WTC11 (cell line): ENCODE results near the gene NDUFB3.

ENCODE experiments used
- E2F4 ChIP-seq: sonication (generic); formaldehyde crosslinking; IDR thresholded peaks from 2 replicates; pipeline ENCODE4 v1.8.1; 2022; ENCODE audit warnings: low read depth, mild to moderate bottlenecking, moderate library complexity, missing genetic modification reagents, borderline replicate concordance
- EMX1 ChIP-seq: fragments of 250-450 bp; sonication (Bioruptor Pico); IDR thresholded peaks from 2 replicates; pipeline ENCODE4 v1.8.0; 2021; ENCODE audit warnings: mild to moderate bottlenecking
- FOXJ3 ChIP-seq: sonication (generic); formaldehyde crosslinking; IDR thresholded peaks from 2 replicates; pipeline ENCODE4 v1.9.0; 2021; ENCODE audit warnings: missing genetic modification reagents, mild to moderate bottlenecking, borderline replicate concordance
- IRF1 ChIP-seq: sonication (generic); formaldehyde crosslinking; IDR thresholded peaks from 2 replicates; pipeline ENCODE4 v1.8.0; 2023; ENCODE audit warnings: missing genetic modification reagents
- MAX ChIP-seq: sonication (generic); formaldehyde crosslinking; IDR thresholded peaks from 2 replicates; pipeline ENCODE4 v1.8.0; 2022; ENCODE audit warnings: mild to moderate bottlenecking, missing genetic modification reagents
- NFYB ChIP-seq: sonication (generic); formaldehyde crosslinking; conservative IDR thresholded peaks from 2 replicates; pipeline ENCODE4 v1.8.0; 2022; ENCODE audit warnings: low read depth, missing genetic modification reagents
- NR1H2 ChIP-seq: sonication (generic); formaldehyde crosslinking; IDR thresholded peaks from 2 replicates; pipeline ENCODE4 v1.9.0; 2021; ENCODE audit warnings: mild to moderate bottlenecking, moderate library complexity, missing genetic modification reagents
- ZNF263 ChIP-seq: sonication (generic); formaldehyde crosslinking; IDR thresholded peaks from 2 replicates; pipeline ENCODE4 v1.8.1; 2022; ENCODE audit warnings: low read depth, mild to moderate bottlenecking, moderate library complexity, missing genetic modification reagents
- TF ChIP-seq, protein P1 (sequence below): fragments of 200-600 bp; IDR thresholded peaks from 2 replicates; pipeline ENCODE4 v1.8.0; 2022; ENCODE audit warnings: antibody characterized with exemption

DNA sequence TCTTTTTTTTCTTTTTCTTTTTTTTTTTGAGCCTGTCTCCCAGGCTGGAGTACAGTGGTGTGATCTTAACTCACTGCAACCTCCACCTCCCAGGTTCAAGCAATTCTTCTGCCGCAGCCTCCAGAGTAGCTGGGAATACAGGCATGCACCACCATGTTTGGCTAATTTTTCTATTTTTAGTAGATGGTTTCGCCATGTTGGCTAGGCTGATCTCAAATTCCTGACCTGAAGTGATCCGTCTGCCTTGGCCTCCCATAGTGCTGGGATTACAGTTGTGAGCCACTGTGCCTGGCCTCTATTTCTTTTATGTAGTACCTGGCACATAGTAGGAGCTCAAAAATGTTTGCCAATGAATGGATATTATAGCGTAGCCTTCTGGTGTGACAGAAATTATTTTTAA lies 37.4 kb downstream of the NDUFB3 start:
- TF ChIP-seq MAX (CRISPR knock-in tag): no peak
- no peak for TF ChIP-seq E2F4
- no peak for TF ChIP-seq ZNF263 (CRISPR knock-in tag)
- TF ChIP-seq NFYB: no peak
- TF ChIP-seq EMX1: no peak
- TF ChIP-seq FOXJ3: no peak
- TF ChIP-seq IRF1 (CRISPR knock-in tag): no peak
- no peak for TF ChIP-seq NR1H2 (CRISPR knock-in tag)
- TF ChIP-seq, protein P1, sequence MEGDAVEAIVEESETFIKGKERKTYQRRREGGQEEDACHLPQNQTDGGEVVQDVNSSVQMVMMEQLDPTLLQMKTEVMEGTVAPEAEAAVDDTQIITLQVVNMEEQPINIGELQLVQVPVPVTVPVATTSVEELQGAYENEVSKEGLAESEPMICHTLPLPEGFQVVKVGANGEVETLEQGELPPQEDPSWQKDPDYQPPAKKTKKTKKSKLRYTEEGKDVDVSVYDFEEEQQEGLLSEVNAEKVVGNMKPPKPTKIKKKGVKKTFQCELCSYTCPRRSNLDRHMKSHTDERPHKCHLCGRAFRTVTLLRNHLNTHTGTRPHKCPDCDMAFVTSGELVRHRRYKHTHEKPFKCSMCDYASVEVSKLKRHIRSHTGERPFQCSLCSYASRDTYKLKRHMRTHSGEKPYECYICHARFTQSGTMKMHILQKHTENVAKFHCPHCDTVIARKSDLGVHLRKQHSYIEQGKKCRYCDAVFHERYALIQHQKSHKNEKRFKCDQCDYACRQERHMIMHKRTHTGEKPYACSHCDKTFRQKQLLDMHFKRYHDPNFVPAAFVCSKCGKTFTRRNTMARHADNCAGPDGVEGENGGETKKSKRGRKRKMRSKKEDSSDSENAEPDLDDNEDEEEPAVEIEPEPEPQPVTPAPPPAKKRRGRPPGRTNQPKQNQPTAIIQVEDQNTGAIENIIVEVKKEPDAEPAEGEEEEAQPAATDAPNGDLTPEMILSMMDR: no peak
